Inflammatory macrophage treated with lipopolysaccharide for 4 hours (primary cell): ENCODE results near the gene ACSM4.
A peak's percentile ranks its signal among the peaks of the same experiment; 100 is the strongest.

Experiments used
- DNase-seq: peaks from one replicate; pipeline ENCODE4 v3.0.0-alpha.2; 2020

ACSM4 gene

DNA sequence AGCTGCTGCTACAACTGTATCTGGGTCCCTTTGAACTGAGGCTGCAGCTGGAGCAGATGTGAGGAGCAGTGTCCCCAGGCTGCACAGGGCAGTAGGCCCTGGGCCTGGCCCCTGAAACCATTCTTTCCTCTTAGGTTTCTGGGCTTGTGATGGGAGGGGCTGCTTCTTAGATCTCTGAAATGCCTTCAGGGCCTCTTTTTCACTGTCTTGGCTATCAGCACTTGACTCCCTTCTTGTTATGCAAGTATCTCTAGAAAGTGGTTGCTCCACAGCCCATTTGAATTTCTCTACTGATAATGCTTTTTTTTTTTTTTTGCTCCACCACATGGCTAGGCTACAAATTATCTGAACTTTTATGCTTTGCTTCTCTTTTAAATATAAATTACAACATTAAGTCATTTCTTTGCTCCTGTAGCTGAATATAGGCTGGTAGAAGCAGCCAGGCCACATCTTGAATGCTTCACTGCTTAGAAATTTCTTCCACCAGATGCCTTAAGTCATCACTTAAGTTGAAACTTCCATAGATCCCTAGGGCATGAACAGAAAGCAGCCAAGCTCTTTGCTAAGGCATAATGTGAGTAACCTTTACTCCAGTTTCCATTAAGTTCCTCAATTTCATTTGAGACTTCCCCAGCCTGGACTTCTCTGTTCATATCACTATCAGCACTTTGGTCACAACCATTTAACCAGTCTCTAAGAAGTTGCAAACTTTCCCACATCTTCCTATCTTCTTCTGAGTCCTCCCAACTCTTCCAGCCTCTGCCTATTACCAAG is 41.1 kb downstream of the ACSM4 start:
- peak; percentile 78 for DNase-seq

DNA sequence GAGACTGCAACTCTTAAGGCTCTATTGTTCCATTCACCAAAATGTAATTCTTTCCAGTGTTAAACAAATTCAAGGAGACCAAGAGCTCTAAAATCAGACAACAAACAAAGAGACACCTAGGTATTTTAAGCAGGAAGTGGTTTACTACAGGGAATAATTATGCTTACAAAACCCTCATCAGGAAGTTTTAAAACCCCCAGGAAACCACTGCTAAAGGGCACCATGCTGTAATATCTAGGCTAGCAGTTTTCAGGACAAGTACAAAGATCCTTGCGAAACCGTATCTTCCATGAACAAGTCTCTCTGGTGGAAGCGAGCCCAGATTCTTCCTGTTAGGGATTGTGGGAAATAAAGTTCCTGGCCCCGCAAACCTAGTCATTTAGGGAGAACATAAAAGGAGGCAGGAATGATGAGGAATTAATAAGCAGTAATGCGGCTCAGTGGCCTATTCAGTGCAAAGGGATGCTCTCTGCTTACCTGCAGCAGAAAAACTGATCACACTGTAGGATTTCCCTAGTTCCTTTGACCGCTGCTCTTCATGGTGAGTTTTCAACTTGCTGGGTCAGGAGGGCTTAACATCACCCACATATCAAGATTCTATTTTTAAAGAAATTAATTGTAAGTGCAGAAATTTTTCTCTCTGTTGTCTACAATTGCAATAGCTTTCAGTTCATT is 42.8 kb downstream of the ACSM4 start:
- peak; percentile 6 for DNase-seq

DNA sequence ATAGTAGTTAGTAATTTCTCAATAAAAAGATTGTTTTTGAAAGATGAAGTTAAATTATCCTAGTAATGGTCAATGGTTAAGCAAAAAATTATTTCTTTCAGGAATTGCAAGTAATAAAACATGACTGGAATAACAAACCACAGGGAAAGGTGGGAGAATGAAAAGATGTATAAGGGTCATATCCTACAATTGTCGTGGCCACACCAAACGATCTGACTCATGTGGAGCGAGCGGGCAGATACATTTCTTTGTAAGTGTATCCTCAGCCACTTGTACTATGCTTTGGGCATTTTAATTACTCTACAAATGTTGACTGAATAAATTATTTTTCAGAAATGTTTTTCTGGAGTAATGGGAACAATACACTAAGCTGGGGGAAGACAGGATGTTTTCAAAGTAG is 45.5 kb downstream of the ACSM4 start:
- no peak for DNase-seq

DNA sequence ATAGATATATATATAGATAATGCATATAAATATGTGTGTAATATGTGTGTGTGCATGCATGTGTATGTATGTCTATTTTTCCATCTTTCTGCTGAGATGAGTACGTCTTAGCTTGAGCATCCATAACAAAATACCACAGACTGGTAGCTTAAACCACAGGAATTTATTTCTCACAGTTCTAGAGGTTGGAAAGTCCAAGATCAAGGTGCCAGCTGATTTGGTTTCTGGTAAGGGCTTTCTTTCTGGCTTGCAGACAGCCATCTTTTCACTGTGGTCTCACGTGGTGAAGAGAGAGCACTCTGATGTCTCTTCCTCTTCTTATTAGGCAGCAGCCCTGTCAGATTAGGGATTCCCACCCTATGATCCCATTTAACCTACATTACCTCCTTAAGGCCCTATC is 47.3 kb downstream of the ACSM4 start:
- DNase-seq: no peak

DNA sequence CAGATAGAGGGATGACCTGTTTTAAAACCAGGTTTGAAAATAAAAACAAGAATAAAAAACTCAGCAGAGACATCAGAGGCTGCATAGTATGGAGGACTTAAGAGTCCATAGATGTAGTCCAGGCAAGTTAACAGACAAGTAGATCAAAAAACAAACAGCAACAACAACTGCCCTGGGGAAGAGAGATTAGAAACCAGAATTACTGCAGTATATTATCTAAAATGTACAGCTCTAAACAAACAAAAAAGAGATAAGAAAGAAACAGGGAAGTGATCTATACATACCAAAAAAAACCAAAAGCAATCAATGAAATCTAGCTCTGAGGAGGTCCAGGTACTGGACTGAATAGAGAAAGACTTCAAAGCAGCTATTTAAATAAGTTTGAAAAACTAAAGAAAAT is 48.8 kb downstream of the ACSM4 start:
- DNase-seq: no peak

DNA sequence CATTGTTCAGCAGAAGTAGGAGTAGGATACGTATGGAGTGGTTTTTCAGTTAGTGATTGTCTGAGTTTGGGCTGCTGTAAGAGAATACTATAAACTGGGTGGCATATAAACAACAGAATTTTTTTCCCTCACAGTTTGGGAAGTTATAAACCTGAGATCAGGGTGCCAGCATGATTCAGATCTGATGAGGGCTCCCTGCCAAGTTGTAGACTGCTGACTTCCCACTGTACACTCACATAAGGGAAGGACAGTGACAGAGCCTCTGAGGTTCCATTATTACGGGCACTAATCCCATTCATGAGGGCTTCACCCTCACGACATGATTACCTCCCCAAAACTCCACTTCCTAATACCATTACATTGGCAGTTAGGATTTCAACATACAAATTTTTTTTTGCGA is 50.7 kb downstream of the ACSM4 start:
- DNase-seq: no peak

DNA sequence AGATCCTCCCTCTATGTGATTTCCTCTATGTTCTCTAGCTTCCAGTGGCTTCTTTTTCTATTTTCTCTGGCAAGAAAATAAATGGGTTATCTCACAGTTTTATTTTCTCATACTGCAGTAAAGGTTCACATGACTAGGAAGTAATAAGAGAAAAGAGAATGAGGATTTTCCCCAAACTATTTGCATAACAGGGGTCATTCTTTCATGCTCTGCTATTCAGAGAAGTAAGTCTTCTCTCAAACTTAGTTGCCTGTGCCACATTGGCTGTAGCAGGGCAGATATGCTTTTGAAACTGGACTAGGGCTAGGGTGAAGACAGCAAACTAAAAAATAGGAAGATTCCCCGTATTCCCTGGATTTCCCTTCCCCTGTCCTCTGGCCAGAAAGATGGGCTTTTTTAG is 57.4 kb downstream of the ACSM4 start:
- peak; percentile 55 for DNase-seq

DNA sequence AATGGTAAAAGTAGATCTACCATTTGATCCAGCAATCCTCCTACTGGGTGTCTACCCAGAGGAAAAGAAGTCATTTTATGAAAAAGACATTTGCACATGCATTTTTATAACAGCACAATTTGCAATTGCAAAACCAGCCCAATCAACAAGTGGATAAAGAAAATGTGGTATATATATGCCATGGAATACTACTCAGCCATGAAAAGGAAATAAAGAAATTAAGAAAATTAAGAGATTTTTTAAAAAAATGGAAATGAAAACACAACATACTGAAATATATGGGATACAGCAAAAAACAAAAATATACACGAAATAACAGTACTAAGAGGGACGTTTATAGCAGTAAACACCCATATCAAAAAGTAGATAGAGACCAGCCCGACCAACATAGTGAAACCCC is 58.9 kb downstream of the ACSM4 start:
- no peak for DNase-seq

DNA sequence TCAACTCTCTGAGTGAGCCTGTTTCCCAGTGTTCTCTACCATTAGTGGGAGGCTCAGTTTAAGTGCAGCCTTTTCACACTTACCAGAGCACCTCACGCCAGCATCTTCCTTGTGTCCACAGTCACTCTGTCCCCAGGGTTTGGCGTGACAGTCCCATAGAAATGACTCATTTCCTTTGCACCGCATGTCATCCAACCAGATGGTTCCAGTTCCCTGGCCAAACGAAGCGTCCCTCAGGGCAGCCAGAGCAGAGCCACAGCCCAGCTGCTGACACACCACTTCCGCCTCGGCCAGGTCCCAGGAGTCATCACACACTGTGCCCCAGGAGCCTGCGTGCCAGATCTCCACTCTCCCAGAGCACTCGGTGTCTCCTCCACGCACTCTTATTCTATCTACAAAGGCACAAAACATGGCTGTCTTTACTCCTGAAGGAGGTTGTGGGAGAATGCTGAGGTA is 65.4 kb downstream of the ACSM4 start:
- DNase-seq: peak; percentile 10

DNA sequence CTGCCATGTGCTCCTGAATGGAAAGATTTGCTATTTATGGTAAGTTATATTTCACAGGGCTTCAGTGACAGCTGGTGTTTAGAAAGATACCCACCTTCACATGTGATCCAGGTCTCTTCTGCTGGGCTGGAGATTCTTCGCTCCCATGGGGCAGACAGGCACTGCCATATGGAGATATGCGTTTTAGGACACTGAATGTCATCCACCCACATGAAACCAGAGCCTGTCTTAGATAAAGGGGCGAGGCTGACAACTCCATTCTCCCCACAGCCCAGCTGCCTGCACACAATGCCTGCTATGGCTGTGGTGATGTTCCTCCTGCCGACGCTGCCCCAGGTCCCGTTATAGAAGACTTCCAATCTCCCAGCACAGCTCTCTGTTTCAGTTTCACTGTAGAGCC is 69.4 kb downstream of the ACSM4 start:
- DNase-seq: no peak

DNA sequence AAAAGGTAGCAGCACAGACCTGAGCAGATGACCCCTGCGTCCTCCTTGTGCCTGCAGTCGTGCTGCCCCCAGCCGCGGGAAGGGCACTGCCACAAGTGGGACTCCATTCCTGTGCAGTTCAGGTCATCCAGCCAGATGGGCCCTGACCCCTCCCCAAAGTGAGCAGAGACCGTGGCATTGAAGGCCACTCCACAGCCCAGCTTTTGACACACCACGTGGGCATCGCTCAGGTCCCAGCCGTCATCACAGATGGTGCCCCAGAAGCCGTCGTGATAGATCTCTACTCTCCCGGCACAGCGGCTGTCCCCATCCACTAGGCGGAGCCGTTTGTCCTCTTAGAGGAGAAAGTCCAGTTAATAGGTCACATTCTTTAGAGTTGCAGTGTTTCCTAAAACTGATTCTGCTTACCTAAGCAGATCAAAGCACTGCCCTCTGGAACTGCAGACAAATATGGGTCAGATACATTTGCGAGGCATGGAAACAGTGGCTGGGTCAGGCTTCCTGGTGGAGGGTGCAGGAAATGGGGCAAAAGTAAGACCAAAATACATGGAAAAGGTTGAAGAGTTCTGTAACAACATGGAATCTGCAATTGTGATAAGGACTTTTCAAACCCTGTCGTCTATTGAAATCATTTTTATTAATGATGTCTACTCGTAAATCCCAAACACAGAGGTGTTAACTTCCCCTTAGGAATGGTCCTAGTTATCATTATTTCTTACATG is 70.7 kb downstream of the ACSM4 start:
- DNase-seq: peak; percentile 60

DNA sequence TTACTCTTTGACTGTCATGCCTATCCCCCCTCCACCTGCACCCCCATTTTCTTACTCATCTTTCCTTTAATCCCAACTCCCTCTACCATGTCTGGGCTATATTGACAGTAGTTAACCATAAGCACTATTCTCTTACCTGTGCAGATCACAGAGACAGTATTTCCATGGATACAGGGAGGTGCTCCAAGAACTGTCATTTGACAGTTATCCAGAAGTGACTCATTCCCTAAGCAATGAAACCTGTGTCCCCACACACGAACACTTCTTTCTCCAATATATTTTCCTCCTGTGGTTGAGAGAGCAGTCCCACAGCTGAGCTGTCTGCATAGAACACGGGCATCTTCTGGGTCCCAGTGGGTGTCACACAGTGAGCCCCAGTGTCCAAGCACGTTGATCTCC is 71.3 kb downstream of the ACSM4 start:
- DNase-seq: no peak

DNA sequence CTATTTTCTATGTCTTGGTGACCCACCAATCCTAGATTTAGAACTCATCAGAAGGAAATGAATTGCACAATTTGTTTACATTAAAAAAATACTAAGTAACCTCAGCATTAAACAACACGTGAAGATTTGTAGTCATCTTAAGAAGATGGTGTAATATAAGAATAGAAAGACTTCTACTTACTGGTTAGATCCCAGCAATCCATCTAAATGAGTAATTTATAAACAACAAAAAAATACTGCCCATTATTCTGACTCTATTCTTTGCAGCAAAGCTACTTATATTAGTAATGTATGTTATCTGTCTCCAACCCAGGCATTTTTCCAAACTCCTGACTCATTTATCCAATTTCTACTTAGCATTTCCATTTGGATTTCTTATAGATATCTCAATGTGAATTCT is 72.3 kb downstream of the ACSM4 start:
- no peak for DNase-seq
